Body of pancreas (tissue), 4 donors: ENCODE data around the gene SIPA1L3.

Experiments
- CTCF ChIP-seq, 7 experiments: fragments of 450-650 bp in 4 of 7; fragments of 200-600 bp in 3 of 7; sonication (generic) in 3 of 7; IDR thresholded peaks; one replicate each; pipeline ENCODE4 v1.5.1; 2016 to 2019; ENCODE audit warnings: antibody characterized with exemption in 7 of 7
- POLR2A ChIP-seq, 3 donors: fragments of 450-650 bp; IDR thresholded peaks; one replicate each; pipeline ENCODE4 v1.6.1; 2016; ENCODE audit warnings: antibody characterized with exemption in 3 of 3, mild to moderate bottlenecking in 2 of 3

- no peak for TF ChIP-seq CTCF (IDR thresholded peaks at IDR 0.05)
- no peak for TF ChIP-seq POLR2A (IDR thresholded peaks at IDR 0.05)
Measured at GRCh38 chr19:38032151-38032550, 125.1 kb downstream of the SIPA1L3 start.
